HUES6 (cell line): Measurements from ENCODE around the gene BRMS1.
"Not testable (repeated sequence)": the region's sequence is repeated elsewhere in the genome, so short reads cannot be mapped to it uniquely, and the experiment has no call there.

ENCODE experiments used
- H3K27ac ChIP-seq: 2 replicates; pipeline ENCODE4 v1.7.0; 2013; ENCODE audit warnings: low read depth, mild to moderate bottlenecking, low read length, inconsistent platforms
- H3K27me3 ChIP-seq: 2 replicates; pipeline ENCODE4 v1.6.1; 2013; ENCODE audit warnings: low read length; ENCODE audit not compliant: control insufficient read depth, insufficient read depth
- H3K36me3 ChIP-seq: 2 replicates; pipeline ENCODE4 v1.6.1; 2013; ENCODE audit warnings: low read length; ENCODE audit not compliant: control insufficient read depth, insufficient read depth
- H3K4me1 ChIP-seq: 2 replicates; pipeline ENCODE4 v1.6.1; 2013; ENCODE audit warnings: low read length; ENCODE audit not compliant: control insufficient read depth, insufficient read depth
- H3K4me3 ChIP-seq: 2 replicates; pipeline ENCODE4 v1.5.1; 2013; ENCODE audit warnings: low read depth, low read length
- H3K9ac ChIP-seq: one replicate; pipeline ENCODE4 v1.6.1; 2013; ENCODE audit warnings: mild to moderate bottlenecking, low read length
- H3K9me3 ChIP-seq: 2 replicates; pipeline ENCODE4 v1.6.1; 2013; ENCODE audit warnings: low read depth, low read length; ENCODE audit not compliant: control insufficient read depth, insufficient read depth

The BRMS1 gene

GRCh38 chr11:66311470-66311964, 33.4 kb downstream of the BRMS1 start:
- no peaks in the 10 kb centered on the region for H3K9me3 ChIP-seq
- H3K27ac ChIP-seq, result no peak overlapping the region
- peak overlapping the region; percentile 74 for H3K4me3 ChIP-seq
- no peaks in the 10 kb centered on the region for H3K36me3 ChIP-seq
- H3K9ac ChIP-seq, result peak overlapping the region; percentile 62
- H3K27me3 ChIP-seq, result no peaks in the 10 kb centered on the region; the same call in 1 of the 2 replicates
- peaks cover 19% of the 10 kb centered on the region for H3K4me1 ChIP-seq

DNA sequence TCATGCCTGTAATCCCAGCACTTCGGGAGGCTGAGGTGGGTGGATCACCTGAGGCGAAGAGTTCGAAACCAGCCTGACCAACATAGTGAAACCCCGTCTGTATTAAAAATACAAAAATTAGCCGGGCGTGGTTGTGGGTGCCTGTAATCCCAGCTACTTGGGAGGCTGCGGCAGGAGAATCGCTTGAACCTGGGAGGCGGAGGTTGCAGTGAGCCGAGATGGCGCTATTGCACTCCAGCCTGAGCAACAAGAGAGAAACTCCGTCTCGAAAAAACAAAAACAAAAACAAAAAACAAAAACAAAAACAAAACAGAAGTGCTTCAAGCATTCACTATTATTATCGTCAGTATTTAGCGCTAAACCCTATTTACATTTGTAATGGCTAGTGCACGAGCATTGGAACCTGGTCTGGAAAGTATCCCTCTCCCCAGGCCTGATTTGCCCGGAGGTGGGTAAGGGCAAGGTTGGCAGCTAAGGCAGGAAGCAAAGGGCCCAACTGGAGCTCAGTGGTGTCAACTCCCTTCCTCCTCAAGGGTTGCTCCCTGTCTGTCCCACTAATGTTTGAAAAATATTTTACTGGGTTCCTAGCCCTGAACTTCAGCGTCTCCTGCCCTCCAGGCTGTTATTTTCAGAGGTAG, 34.0 kb downstream of the BRMS1 start:
- H3K27me3 ChIP-seq, H3K9ac ChIP-seq, H3K27ac ChIP-seq: not testable (repeated sequence)

DNA sequence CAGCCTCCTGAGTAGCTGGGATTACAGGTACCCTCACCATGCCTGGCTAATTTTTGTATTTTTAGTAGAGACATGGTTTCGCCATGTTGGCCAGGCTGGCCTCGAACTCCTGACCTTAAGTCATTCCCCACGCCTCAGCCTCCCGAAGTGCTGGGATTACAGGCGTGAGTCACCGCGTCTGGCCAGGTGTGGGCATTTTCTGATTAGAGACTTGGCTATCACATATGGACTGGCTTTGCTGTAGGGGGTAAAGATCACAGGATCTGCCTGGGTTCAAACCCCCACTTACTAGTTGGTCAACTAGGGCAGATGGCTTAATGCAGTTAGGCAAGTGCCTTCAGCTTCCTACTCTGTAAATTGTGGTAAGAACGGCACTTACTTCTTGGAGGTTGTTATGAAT, 34.6 kb downstream of the BRMS1 start:
- Histone ChIP-seq H3K9me3 (no peaks in the 10 kb centered on the region), H3K27ac (no peak overlapping the region), H3K27me3 (no peaks in the 10 kb centered on the region; the same call in 1 of the 2 replicates), H3K9ac (no peak overlapping the region), H3K4me3 (no peak overlapping the region), H3K36me3 (no peaks in the 10 kb centered on the region), H3K4me1 (peaks cover 13% of the 10 kb centered on the region)

More for the DNA sequence above, 34.0 kb downstream of the BRMS1 start:
- H3K9me3 ChIP-seq, H3K36me3 ChIP-seq, H3K4me3 ChIP-seq: not testable (repeated sequence)
- peaks cover 13% of the 10 kb centered on the region for H3K4me1 ChIP-seq

DNA sequence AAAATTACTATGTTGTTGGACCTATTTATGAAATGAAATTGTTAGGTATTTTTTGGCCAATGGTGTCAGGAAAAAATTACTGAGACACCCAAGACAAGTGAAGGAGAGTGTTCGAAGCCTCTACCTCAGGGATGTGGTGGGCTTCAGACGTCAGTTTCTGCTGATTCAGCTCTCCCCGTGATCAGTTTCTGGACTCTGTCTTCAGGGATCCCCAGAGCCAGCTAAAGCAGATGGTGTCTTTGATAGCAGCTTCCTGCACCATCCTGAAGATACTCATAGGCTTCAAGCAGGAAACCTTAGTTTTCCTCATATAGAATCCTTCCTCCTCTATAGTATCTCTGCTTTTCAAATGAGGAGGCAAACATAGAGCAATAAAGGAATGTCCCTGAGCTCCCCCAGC, 35.4 kb downstream of the BRMS1 start:
- Histone ChIP-seq H3K27ac (no peak overlapping the region), H3K9ac (no peak overlapping the region), H3K4me1 (peaks cover 13% of the 10 kb centered on the region), H3K36me3 (no peaks in the 10 kb centered on the region), H3K4me3 (no peak overlapping the region), H3K27me3 (no peaks in the 10 kb centered on the region), H3K9me3 (no peaks in the 10 kb centered on the region)

- no peak overlapping the region for H3K9ac ChIP-seq
- no peak overlapping the region for H3K4me3 ChIP-seq
- H3K9me3 ChIP-seq, result no peaks in the 10 kb centered on the region
- no peak overlapping the region for H3K27ac ChIP-seq
- H3K27me3 ChIP-seq, result no peaks in the 10 kb centered on the region; the same call in 1 of the 2 replicates
- peaks cover under 1% of the 10 kb centered on the region; the same call in 1 of the 2 replicates for H3K4me1 ChIP-seq
- no peaks in the 10 kb centered on the region for H3K36me3 ChIP-seq
Observed at GRCh38 chr11:66302656-66303055, 42.2 kb downstream of the BRMS1 start.

DNA sequence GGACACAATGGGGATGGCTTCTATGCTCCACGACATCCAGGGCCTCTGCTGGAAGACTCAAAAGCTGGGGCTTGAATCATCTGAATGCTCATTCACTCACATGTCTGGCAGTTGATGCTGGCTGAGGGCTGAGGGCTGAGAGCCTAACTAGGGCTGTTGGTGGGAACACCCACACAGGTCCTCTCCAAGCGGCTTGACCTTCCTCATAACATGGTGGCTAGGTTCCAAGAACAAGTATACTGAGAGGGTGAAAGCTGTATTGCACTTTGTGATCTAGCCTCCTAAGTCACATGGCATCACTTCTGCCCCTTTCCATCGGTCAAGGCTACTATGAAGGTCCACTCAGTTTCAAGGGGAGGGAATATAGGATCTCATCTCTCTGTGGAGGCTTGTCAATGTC, 45.7 kb downstream of the BRMS1 start:
- Histone ChIP-seq H3K27ac (no peak overlapping the region), H3K27me3 (peaks cover 11% of the 10 kb centered on the region; the same call in 1 of the 2 replicates), H3K9me3 (no peaks in the 10 kb centered on the region), H3K36me3 (no peaks in the 10 kb centered on the region), H3K4me1 (peaks cover 6% of the 10 kb centered on the region; the same call in 1 of the 2 replicates), H3K9ac (no peak overlapping the region), H3K4me3 (no peak overlapping the region)

- no peak overlapping the region for H3K9ac ChIP-seq
- H3K9me3 ChIP-seq, result no peaks in the 10 kb centered on the region
- no peak overlapping the region for H3K4me3 ChIP-seq
- no peak overlapping the region for H3K27ac ChIP-seq
- H3K36me3 ChIP-seq, result no peaks in the 10 kb centered on the region
- H3K27me3 ChIP-seq, result peaks cover 26% of the 10 kb centered on the region
- H3K4me1 ChIP-seq, result peaks cover 6% of the 10 kb centered on the region; the same call in 1 of the 2 replicates
Observed at GRCh38 chr11:66297610-66298009, 47.3 kb downstream of the BRMS1 start.

GRCh38 chr11:66294626-66295620, 50.0 kb downstream of the BRMS1 start:
- Histone ChIP-seq H3K27me3 (peaks cover 53% of the 10 kb centered on the region), H3K36me3 (no peaks in the 10 kb centered on the region), H3K9ac (no peak overlapping the region), H3K4me3 (no peak overlapping the region), H3K4me1 (peaks cover 10% of the 10 kb centered on the region), H3K27ac (no peak overlapping the region), H3K9me3 (no peaks in the 10 kb centered on the region)

DNA sequence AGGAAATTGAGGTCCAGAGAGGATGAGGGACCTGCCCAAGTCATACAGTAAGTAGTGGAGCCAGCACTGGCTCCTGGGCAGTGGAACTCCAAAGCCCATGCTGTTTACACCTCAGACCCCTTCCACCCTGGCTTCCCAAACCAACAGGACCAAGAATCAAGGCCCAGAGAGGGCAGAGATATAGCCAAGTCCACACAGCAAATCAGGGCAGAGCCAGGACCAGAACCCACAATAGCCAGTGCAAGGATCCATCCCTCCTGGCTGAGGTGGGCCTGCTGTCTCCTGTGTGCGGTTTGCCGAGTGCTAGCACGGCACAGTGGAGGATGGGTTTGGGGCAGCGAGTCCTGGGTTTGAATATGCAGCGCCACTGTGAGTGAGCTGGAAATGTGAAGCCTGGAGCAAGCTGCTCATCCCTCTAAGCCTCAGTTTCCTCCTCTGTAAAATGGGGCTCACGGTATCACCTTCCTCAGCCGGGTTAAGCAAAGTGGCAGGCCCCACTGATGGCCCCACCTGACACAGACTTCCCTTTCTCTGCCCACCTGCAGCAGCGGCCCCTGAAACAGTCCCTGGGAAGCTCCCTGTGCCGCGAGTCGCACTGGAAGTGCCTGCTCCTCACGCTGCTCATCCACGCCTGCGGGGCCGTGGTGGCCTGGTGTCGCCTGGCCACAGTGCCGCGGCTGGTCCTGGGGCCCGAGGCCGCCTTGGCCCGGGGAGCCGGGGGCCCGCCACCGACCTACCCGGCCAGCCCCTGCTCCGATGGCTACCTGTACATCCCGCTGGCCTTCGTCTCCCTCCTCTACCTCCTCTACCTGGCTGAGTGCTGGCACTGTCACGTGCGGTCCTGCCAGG, 50.9 kb downstream of the BRMS1 start:
- H3K9me3 ChIP-seq, result no peaks in the 10 kb centered on the region
- peaks cover 13% of the 10 kb centered on the region for H3K4me1 ChIP-seq
- no peak overlapping the region for H3K27ac ChIP-seq
- peaks cover 57% of the 10 kb centered on the region for H3K27me3 ChIP-seq
- H3K9ac ChIP-seq, result no peak overlapping the region
- no peaks in the 10 kb centered on the region for H3K36me3 ChIP-seq
- no peak overlapping the region for H3K4me3 ChIP-seq

DNA sequence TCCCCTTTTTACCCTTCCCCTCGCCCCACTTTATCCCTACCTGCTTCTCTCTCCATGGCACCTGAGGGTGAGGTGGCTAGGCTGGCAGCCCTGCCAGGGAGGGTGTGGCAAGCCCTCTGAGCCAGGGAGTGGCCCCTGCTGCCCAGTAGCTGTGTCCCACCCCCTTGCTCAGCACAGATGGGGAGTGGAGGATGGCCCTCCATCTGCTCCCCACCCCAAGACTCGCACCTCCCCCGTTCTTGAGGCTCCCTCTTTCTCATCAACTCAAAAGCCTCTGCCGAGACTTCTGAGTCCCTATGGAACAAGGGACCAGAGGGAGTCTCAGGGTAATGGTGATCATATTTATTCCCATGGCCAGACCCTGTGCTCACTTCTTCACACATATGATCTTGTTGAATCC, 51.6 kb downstream of the BRMS1 start:
- Histone ChIP-seq H3K27ac (no peak overlapping the region), H3K27me3 (peaks cover 57% of the 10 kb centered on the region), H3K9me3 (no peaks in the 10 kb centered on the region), H3K9ac (no peak overlapping the region), H3K36me3 (no peaks in the 10 kb centered on the region), H3K4me3 (no peak overlapping the region), H3K4me1 (peaks cover 13% of the 10 kb centered on the region)
